ENCODE results near the gene MESD.
"Not testable (repeated sequence)": the region's sequence is repeated elsewhere in the genome, so short reads cannot be mapped to it uniquely, and the experiment has no call there.

MESD gene

DNA sequence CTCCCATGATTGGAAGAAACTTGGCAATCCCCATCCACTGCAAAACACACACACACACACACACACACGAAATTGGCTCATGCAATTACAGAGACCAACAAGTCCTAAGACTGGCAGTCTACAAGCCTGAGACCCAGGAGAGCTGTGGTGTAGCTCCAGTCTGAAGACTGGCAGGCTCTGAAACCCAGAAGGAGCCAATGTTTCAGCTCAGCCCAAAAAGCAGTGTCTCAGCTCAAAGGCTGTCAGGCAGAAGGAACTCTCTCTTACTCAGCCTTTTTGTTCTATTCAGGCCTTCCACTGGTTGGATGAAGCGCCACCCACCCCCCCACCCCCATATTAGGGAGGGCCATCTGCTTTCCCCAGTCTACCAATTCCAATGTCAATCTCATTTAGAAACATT, 32.1 kb downstream of the MESD start:
- DNase-seq, result no peak

DNA sequence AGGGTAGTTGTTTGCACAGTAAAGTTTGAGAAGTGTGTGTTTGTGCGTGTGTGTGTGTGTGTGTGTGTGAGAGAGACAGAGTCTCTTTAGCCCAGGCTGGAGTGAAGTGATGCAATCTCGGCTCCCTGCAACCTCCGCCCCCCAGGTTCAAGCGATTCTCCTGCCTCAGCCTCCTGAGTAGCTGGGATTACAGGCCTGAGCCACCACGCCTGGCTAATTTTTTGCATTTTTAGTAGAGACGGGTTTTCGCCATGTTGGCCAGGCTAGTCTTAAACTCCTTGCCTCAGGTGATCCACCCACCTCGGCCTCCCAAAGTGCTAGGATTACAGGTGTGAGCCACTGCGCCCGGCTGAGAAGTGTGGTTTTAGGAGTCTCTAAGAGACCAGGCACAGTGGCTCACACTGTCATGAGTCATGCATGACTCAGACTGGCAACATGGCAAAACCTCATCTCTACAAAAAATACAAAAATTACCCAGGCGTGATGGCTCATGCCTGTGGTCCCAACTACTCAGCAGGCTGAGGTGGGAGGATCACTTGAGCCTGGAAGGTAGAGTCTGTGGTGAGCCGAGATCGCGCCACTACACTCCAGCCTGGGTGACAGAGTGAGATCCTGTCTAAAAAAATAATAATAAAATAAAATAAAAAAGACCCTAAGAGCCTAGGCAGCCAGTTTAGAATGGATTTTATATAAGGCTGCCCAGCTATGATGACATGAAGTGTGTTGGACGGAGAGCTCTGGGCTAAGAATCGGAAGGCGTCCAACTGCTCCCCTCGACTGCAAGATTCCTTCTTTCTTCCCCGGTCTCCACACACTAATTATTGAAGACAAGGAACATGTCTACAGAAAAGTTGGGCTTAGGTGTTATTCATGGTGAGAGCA, 33.8 kb downstream of the MESD start:
- not testable (repeated sequence) for DNase-seq

DNA sequence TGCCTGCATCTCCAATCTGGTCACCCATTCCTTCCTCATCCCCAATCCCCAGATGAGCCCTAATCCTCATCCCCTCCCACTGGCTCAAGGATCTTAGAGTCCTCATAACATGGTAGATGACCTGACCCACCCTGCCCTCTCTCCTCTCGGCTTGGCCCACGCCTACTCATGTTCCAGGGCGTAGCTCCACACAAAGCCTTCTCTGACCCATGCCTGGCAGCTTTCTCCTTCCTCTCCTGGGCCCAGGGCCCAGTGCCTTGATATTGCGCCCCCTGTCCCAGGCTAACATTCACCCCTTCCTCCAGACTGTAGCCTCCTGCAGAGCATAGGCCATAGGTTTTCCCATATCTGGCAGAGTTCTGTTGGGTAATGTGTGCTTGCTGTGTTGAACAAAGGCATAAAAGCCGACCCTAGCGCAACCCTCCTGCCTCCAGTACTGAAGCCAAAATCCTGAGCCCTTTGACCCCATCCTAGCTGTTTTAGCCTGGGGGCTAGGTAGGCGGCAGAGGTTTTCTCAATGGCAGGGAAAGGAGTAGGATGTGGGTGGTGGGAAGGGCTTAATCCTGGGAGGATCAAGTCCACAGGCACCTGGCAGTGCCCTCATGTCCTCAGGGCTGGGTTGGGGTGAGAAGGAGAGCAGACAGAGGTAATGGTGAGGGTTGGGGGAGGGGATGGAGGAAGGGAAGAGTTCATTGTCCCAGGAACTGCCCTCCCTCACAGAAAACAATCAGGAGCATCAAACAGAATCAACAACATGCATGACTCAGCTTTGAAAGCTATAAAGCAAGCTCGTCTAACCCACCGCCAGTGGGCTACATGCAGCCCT, 35.5 kb downstream of the MESD start:
- DNase-seq, result no peak

DNA sequence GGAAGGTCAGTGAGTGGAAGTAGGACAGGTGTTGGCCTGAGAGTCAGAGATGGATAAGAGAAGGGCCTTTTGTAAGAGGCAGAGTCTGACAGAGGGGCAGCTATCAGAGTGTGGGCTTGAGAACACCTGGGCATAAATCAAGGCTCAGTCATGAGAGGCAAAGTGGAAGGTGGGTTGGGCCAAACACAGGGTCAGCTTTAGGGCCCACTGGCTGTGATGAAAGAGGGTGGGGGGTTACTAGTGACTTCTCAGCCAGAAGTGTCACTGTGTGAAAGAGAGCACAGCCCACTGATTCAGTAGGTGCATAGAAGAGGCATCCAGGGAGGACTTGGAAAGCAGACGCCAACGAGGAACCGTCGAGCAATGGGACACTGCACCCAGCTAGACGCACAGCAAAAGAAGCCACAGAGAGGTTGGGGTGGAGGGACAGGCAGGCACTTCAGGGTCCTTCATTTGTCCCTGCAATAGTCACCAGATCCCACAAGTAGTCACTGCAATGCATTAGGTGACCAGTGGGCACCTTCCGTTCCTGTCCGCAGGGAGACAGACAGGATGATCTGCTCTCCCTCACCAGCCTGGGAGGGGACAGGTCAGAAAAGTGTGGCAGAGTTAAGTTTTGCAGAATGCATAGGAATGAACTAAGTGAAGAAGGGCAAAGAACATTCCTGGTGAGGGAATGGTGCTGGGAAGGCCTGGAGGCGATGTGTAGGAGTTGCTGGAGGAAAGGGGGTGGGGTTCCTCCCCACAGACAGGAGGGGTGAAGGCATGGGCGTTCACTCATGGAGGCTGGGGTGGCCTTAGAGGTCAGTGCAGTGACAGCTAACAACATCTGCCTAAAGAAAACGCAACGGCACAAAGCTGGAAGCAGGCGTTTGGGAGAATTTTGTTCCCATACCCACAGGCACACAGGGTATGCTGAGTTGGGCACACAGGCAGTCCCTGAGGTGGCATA, 36.3 kb downstream of the MESD start:
- DNase-seq, result no peak

DNA sequence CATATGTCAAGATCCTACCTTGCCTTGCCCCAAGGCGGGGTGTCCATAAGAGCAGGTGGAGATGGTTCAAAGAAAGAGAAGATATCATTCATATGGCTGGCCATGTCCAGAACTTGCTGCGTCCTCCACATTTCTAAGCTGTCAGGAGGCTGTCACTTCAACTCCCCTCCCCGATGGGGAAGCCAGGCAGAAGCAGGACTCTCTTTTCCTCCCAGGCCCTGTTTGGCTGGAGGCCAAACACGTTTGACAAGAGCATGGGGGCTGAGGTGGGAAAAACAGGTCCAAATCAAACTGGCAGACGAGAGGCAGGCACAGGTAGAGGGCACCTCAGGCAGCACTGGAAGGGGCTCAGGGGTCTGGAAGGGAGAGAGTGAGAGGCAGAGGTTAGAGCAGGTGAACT, 37.7 kb downstream of the MESD start:
- DNase-seq, result no peak

DNA sequence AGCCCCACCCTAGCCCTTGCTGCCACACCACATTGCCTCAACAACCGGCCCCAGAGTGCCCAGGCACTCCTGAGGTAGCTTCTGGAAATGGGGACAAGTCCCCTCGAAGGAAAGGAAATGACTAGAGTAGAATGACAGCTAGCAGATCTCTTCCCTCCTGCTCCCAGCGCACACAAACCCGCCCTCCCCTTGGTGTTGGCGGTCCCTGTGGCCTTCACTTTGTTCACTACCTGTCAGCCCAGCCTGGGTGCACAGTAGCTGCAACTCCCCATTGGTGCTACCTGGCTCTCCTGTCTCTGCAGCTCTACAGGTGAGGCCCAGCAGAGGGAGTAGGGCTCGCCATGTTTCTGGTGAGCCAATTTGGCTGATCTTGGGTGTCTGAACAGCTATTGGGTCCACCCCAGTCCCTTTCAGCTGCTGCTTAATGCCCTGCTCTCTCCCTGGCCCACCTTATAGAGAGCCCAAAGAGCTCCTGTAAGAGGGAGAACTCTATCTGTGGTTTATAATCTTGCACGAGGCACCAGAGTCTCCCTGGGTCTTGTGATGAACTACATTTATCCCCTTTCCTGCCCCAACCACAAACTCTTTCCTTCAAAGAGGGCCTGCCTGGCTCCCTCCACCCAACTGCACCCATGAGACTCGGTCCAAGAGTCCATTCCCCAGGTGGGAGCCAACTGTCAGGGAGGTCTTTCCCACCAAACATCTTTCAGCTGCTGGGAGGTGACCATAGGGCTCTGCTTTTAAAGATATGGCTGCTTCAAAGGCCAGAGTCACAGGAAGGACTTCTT, 39.1 kb downstream of the MESD start:
- no peak for DNase-seq

DNA sequence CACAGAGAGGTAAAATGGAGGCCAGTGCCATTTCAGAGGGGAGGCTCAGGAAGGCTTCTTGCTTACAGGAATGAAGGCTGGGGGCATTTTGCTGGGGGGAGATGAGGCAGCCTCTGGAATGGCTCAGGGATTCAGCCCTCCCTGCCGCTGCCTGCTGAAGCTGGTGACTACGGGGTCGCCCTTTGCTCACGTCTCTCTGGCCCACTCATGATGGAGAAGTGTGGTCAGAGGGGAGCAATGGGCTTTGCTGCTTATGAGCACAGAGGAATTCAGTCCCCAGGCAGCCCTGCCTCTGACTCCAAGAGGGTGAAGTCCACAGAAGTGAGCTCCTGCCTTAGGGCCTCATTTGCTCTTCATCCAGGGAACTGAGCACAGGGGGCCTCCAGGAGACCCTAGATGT, 39.9 kb downstream of the MESD start:
- no peak for DNase-seq

DNA sequence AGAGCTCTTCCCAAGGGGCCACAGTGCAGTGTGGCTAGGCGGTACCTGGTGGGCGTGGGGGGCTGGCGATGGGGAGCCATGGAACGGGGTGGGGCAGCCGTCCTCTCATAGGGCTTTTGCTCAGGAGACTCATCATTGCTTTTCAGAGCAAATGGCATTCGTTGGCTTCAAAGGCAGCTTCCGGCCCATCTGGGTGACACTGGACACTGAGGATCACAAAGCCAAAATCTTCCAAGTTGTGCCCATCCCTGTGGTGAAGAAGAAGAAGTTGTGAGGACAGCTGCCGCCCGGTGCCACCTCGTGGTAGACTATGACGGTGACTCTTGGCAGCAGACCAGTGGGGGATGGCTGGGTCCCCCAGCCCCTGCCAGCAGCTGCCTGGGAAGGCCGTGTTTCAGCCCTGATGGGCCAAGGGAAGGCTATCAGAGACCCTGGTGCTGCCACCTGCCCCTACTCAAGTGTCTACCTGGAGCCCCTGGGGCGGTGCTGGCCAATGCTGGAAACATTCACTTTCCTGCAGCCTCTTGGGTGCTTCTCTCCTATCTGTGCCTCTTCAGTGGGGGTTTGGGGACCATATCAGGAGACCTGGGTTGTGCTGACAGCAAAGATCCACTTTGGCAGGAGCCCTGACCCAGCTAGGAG, 40.8 kb downstream of the MESD start:
- DNase-seq, result no peak

DNA sequence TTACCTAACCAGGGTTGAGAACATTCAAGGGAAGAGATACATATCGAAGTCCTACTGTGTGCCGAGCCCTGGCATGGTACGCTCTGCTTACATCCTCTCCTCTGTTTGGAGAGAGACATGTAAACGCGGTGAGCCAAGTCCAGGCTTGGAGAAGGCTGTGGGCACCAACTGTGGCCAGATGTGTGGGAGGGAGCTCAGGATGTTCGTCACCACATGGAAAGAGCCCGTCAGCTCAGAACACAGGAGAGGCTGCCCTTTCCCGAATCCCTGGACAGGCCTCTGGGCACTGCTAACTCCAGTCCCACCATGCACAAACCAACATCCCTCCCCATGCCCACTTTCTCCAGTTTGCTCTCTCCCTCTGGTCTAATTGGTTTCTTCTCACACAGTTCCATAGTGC, 43.0 kb downstream of the MESD start:
- no peak for DNase-seq

DNA sequence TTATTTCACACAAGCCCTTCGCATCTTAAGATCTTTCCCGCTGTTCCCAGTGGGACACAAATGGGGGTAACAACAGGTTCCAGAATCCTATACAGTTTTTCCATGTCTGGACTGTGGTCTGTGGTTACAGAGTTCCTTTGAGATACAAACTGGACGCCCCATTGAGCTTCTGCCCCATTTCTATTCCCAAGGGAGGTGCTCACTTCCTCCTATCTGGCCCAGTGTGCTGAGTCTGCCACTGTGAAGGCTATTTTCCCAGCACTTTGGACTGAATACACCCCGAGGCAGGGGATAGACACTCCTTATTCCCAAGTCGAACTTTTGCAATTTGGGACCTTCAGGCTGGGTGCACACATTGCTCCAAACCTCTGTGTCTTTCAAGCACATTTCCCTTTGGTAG, 44.0 kb downstream of the MESD start:
- DNase-seq, result no peak

DNA sequence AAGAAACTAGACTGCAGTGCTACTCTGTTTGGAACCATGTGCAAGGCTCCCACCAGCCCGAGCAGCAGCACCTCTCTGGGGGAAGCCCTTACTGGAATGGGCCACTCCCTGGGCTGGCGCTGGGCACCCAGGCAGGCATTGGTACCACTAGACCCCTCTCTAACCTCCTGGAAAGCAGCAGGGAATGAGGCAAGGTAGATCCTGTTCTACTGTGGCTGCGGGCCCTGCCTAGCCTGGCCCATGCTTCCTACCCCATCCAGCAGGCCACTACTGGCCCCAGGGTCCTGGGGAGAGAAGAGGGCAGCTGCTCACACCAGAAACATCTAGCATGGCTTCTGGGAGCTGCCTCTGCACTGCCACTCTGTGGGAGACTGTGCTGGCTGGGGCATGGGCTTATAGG, 44.8 kb downstream of the MESD start:
- DNase-seq, result no peak

DNA sequence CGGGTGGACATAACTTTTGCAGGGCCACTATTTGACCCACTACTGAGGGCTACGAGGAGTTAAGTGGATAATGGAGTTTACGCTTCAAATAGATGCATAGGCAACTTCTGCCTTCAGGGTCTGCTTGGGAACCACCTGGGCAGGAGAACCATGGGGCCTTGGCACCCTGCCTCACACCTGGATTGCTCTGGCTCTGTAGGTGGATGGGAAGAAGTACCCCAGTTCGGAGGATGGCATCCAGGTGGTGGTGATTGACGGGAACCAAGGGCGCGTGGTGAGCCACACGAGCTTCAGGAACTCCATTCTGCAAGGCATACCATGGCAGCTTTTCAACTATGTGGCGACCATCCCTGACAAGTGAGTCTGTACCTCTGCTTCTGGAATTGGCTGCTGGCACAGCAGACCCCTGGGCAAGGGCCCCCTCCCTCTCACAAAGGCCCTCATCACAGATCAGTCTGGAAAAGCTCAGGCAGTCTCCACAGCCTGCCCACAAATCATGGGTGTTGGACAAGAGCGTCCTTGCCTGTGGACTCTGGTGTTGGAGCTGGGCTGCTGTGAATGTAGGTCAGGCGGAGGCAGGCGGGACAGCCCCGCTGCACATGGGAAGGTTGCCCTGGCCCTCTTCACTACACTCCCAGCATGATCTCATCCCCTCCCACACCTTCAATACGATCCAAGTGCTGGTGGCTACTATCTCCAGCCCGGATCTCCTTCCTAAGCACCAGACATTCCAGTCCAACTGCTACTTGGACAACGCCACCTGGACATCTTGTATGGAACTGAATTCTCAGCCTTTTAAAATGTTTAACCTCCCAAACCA, 46.7 kb downstream of the MESD start:
- DNase-seq, result no peak

DNA sequence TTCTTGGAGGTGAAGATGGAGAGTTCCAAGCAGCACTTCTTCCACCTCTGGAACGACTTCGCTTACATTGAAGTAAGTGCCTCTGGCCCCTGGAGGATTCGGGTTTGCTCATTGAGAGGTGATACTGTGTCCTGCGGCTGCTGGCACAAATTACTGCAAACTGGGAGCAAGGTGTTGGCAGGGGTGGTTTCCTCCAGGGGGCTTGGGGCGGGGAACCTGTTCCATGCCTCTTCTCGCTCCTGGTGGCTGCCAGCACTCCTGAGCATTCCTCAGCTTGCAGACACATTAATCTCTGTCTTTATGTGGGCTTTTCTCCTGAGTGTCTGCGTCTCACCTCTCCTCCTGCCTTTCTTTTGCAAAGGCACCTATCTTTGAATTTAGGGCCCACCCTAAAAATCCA, 47.4 kb downstream of the MESD start:
- DNase-seq, result no peak

DNA sequence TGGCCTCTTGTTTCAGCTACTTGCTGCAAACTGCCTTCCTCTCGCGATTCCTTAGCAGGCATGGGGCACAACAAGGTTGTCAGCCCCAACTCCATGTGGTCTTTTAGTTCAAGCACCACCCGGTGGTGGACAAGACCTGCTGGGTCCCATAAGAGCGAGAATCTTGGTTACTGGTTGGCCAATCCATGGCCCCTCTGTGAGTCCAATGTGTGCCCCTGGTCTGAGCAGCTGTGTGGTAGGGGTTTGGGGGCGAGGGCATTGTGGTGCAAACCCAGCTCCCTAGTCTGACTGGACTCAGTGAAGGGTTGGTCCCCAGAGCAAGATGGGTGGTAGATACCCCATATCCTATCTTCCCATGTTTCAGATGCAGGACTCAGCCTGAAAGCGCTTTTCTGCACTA, 48.8 kb downstream of the MESD start:
- no peak for DNase-seq

DNA sequence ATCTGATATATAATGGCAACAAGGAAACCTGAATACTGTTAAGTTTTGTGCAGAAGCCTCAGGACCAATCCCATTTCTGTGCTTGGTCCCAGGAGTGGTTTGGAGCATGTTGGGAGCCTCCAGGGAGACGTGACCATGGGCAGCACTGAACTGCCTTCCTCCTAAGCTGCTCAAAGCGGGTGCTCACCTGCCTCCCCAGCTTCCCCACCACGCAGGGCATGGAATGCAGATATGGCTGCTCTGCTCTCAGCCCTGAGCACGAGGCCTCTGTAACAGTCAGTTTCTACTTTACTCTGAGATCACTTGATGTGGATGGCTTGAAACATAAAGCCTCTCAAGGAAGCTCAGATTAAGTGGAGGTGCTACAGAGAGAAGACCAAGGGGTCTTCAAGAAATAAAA, 49.3 kb downstream of the MESD start:
- no peak for DNase-seq

DNA sequence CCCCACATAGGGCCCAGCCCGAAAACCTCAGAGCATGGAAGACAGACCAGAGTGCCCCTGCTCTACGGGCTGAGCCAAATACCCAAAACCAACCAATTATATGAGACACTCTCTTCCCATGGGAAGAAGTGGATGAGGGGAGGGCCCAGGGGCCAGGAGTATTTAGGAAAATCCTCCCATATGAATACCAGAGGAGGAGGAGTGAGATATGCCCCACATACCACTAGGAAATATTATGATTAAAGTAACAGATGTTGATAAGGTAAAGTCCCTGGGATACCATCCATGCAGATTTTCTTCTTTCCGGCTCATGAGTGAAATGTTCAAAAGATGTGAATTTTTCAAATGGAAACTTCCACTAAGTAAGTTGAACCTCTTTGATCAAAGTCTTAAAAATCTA, 50.4 kb downstream of the MESD start:
- DNase-seq, result no peak

DNA sequence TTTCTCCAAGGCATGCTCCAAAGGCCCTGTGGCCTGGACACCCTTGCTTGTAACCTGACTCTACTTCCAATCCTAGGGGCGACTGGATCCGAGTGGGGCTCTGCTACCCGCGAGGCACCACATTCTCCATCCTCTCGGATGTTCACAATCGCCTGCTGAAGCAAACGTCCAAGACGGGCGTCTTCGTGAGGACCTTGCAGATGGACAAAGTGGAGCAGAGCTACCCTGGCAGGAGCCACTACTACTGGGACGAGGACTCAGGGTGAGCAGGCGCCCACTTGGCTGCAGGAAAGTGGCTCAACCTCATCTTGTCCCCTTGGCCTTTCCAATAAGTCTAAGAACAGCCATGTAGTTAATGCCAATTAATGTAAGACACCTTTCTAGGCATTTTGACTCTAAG, 51.9 kb downstream of the MESD start:
- DNase-seq, result no peak

DNA sequence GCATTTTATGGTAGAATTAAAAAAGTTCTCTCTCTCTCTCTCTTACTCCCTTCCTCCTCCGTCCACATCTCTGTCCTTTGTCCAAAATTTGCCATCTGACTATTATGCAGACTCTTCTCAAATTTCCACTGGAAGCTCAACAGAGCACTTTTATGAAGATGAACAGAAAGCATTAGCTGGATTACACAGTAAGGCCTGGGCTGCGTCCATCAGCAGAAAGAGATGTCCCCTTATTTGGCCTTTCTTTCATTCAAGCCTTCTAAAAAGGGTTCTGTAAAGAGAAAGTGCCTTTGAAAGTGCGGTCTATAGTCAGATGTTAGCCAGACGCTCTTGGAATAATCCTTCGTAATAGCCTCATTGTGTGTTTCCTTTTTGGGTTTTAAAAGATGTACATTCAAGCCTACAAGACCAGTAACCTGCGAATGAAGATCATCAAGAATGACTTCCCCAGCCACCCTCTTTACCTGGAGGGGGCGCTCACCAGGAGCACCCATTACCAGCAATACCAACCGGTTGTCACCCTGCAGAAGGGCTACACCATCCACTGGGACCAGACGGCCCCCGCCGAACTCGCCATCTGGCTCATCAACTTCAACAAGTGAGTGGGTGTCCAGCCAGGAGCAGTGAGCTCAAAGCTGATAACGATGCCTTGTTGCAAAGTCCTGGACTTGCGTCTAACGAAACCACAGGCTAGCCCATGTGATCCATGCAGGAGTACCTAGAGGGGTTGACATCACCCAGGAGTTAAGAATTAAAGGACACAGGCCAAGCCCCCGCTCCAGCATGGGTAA, 53.1 kb downstream of the MESD start:
- DNase-seq, result no peak

DNA sequence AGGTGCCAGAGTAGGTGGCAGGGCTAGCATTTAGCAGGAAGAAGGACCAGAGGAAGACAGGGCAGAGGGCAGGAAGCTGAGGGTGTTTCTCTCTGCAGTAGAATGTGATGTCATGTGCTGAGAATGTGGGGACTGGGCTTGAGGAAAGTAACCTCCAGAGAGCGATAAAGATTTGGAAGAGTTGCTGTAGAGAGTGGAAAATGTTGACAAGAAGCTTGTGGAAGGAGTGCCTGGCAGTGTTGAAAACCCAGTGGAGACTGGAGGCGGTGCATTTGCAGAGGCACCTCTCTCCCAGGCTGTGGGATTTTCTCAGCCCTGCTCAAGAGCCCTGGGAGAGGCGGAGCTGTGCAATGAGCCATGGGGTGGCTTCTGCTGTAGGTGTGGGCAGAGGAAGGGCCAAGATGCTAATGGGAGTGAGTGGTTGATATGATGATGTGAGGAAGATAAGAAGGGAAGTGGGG, 54.8 kb downstream of the MESD start:
- no peak for DNase-seq

DNA sequence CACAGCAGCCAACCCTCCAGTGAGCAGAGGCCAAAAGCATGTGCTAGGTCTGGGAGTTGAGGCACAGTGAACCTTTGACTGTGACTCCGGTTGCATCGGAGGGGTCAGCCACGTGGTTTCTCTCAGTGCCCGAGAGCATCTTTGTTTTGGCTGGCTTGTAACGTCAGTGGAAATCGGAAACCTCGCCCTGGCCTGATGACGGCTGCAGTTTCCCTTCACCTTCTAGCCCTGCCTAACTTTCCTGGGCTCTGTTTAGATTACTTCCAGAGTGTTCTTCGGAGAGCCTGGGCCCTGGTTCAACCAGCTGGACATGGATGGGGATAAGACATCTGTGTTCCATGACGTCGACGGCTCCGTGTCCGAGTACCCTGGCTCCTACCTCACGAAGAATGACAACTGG, 56.6 kb downstream of the MESD start:
- DNase-seq, result no peak

Measured in NCI-H1694 treated with DMSO at 0.1 percent for 48 hours (cell line).